Astrocyte of the cerebellum (primary cell): ENCODE measurements around the gene MAOB.

Source experiments
- DNase-seq: peaks from one replicate; pipeline ENCODE4 v3.0.0-alpha.2; 2011; ENCODE audit warnings: low read depth
- H3K4me3 ChIP-seq: 2 replicates; pipeline ENCODE4 v1.5.1; 2011; ENCODE audit warnings: mild to moderate bottlenecking, low read depth, low read length, moderate library complexity
- in situ Hi-C: cut with HindIII; loops from 2 replicates; pipeline ENCODE4 v1.10.0; 2017; ENCODE audit warnings: low sequenced_read_pairs
- TF ChIP-seq, protein P1 (sequence below): IDR thresholded peaks from 2 replicates; pipeline ENCODE4 v1.5.1; 2012; ENCODE audit warnings: low read length, low read depth, moderate library complexity, mild to moderate bottlenecking; ENCODE audit errors: missing control alignments

MAOB gene

GRCh38 chrX:43897290-43897689 is 15.0 kb upstream of the MAOB start:
- H3K4me3 ChIP-seq, result no peak overlapping the region
- in situ Hi-C loops, result no loop called here
- TF ChIP-seq, protein P1, sequence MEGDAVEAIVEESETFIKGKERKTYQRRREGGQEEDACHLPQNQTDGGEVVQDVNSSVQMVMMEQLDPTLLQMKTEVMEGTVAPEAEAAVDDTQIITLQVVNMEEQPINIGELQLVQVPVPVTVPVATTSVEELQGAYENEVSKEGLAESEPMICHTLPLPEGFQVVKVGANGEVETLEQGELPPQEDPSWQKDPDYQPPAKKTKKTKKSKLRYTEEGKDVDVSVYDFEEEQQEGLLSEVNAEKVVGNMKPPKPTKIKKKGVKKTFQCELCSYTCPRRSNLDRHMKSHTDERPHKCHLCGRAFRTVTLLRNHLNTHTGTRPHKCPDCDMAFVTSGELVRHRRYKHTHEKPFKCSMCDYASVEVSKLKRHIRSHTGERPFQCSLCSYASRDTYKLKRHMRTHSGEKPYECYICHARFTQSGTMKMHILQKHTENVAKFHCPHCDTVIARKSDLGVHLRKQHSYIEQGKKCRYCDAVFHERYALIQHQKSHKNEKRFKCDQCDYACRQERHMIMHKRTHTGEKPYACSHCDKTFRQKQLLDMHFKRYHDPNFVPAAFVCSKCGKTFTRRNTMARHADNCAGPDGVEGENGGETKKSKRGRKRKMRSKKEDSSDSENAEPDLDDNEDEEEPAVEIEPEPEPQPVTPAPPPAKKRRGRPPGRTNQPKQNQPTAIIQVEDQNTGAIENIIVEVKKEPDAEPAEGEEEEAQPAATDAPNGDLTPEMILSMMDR, result no peak
- DNase-seq, result no peak

DNA sequence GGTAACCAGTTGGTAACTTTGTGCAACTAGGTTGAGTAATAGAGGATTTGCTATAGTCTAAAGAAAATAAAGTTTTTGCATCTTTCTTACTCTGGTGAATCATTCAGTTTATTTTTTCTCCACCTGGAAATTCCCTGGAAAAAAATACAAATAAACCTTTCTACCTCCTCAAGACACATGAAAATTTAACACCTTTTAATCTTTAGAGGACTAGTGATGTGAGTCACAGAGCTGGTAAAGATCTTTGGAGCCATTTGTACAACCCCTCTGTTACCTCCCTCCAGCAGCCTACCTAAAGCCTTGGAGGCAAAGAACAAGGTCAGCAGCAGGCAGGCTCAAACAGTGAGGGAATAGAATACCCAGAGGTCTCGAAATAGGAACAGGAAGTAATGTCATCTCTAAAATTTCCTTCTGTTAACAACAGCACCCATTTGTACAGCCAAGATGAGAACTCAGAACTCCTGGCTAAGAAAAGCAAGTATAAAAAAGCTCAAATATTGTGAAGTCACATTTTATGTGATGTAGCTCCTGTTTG is 10.2 kb upstream of the MAOB start:
- in situ Hi-C loops, result no loop called here
- TF ChIP-seq, protein P1, result no peak
- no peak overlapping the region for H3K4me3 ChIP-seq
- no peak for DNase-seq

- TF ChIP-seq, protein P1, result no peak
- DNase-seq, result no peak
- in situ Hi-C loops, result no loop called here
These were observed 3.4 kb upstream of the MAOB start for GRCh38 chrX:43885617-43886016.

DNA sequence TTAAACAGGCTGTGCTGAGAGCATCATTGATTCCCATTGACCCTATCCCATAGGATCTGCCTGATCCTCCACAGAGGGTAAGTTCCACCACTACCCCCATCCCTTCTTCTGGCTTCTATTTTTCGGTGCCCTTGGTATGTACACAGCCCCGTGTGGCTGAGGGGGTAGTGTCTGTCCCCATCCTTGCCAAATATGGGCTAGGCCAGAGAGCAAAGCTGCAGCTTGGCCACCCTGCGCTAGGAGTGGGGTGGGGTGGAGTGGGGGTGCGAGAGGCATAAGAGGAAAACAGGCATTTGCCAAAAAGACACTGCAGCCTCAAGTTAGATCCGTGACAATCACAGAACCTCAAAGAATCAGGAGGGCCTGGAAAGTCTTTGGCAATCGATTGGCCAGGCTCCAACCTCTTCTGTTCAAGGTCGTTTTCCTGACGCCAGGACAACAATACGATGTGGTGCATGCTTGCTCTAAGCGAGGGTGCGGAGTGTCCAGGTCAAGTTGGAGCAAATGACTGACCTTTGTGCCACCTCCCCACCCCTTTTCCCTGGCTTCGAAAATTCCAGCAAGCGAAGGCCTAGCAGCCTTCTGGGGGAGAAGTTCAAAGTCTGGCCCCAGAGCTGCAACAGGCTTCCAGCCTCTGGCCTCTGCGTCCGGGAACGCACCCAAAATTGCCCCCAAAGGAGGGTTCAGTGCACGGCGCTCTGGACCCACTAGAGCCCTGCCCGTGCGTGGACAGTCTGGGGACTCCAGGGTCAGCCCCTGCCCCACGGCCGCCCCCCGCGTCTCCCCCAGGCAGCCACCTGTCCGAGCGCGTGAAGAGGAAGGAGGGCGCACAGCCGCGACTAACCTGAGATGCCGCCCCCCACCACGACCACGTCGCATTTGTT is 598 bp downstream of the MAOB start:
- TF ChIP-seq, protein P1, result no peak
- no peak for DNase-seq
- in situ Hi-C loops, result no loop called here
- H3K4me3 ChIP-seq, result peak overlapping the region; percentile 20

More at GRCh38 chrX:43885617-43886016, 3.4 kb upstream of the MAOB start:
- no peak overlapping the region for H3K4me3 ChIP-seq

DNA sequence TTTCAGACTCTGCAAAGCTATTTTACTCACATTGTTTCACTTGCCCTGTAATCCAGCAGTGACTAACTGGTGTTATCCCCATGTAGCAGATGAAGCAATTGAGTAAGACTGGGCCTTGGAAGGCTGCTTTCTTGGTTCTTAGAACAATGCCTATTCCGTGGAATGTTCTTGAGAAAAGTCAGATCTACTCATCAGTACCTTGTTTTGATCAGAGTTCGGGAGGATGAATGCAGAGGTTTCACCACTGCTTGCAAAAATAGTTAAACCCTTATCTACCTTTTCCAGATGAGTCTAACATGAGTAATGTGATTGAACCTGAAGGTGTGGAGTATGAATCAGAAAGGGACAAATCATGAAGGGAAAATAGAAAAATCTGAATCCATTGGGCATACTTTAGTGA is 1.8 kb downstream of the MAOB start:
- no peak for DNase-seq
- TF ChIP-seq, protein P1, result no peak
- no peak overlapping the region for H3K4me3 ChIP-seq
- in situ Hi-C loops, result no loop called here

- TF ChIP-seq, protein P1, result no peak
- in situ Hi-C loops, result no loop called here
- DNase-seq, result no peak
- no peak overlapping the region for H3K4me3 ChIP-seq
These were observed 3.2 kb downstream of the MAOB start for GRCh38 chrX:43878906-43879526.
